HG03139 (cell line): ENCODE results near the gene CACNA2D4.

ENCODE experiments used
- ATAC-seq: cut with Tn5 transposase; IDR thresholded peaks from one replicate; pipeline ENCODE4 v1.9.1; 2021; ENCODE audit not compliant: unreplicated experiment

Gene CACNA2D4

GRCh38 chr12:1747609-1748008 is 170.8 kb downstream of the CACNA2D4 start:
- no peak for ATAC-seq

GRCh38 chr12:1744932-1745331 is 173.5 kb downstream of the CACNA2D4 start:
- ATAC-seq = no peak
